Measurements from ENCODE around the gene B3GNT2.

B3GNT2 gene

GRCh38 chr2:62234755-62235655 is 39.1 kb downstream of the B3GNT2 start (continued):
- TF ChIP-seq ZNF398 (tag by site-specific recombination; IDR thresholded peaks at IDR 0.05) (no peak), ZNF510 (tag by site-specific recombination; IDR thresholded peaks at IDR 0.05; ENCODE audit: insufficient replicate concordance) (no peak), ZBTB11 (tag by site-specific recombination; conservative IDR thresholded peaks at IDR 0.05; ENCODE audit: low read depth) (no peak), ZBTB20 (tag by site-specific recombination; IDR thresholded peaks at IDR 0.05) (no peak), SCRT2 (tag by site-specific recombination; IDR thresholded peaks at IDR 0.05) (no peak), ZBTB44 (tag by site-specific recombination; IDR thresholded peaks at IDR 0.05) (no peak)

- ChIA-PET POLR2A (no interaction called here), CTCF (no interaction called here)
- no peak for TF ChIP-seq ZNF146 (tag by site-specific recombination; IDR thresholded peaks at IDR 0.05)
- TF ChIP-seq ZNF555 (tag by site-specific recombination; conservative IDR thresholded peaks at IDR 0.05) = no peak
- no peak for TF ChIP-seq ZBTB49 (tag by site-specific recombination; IDR thresholded peaks at IDR 0.05; ENCODE audit: low read depth)
- no peak for TF ChIP-seq SCRT1 (tag by site-specific recombination; IDR thresholded peaks at IDR 0.05; ENCODE audit: borderline replicate concordance)
- no peak for TF ChIP-seq ZNF274 (IDR thresholded peaks at IDR 0.05; ENCODE audit: low read length)
- TF ChIP-seq ZNF274 (tag by site-specific recombination; IDR thresholded peaks at IDR 0.05; ENCODE audit: borderline replicate concordance) = no peak
- no peak for TF ChIP-seq ZNF610 (tag by site-specific recombination; IDR thresholded peaks at IDR 0.05; ENCODE audit: borderline replicate concordance)
- no peak for TF ChIP-seq ZSCAN18 (tag by site-specific recombination; IDR thresholded peaks at IDR 0.05)
- no peak for TF ChIP-seq ZNF510 (tag by site-specific recombination; IDR thresholded peaks at IDR 0.05; ENCODE audit: insufficient replicate concordance)
- no peak for TF ChIP-seq ZNF112 (tag by site-specific recombination; IDR thresholded peaks at IDR 0.05)
- no peak for TF ChIP-seq ZBTB7A (tag by site-specific recombination; IDR thresholded peaks at IDR 0.05; ENCODE audit: low read depth)
- no peak for TF ChIP-seq KLF17 (tag by site-specific recombination; IDR thresholded peaks at IDR 0.05)
- no peak for TF ChIP-seq ZNF645 (tag by site-specific recombination; IDR thresholded peaks at IDR 0.05)
- TF ChIP-seq ZNF24 (tag by site-specific recombination; IDR thresholded peaks at IDR 0.05) = no peak
- no peak for TF ChIP-seq MEIS1 (CRISPR knock-in tag; IDR thresholded peaks at IDR 0.05; ENCODE audit: borderline replicate concordance)
- TF ChIP-seq ZNF701 (tag by site-specific recombination; IDR thresholded peaks at IDR 0.05) = no peak
Observed at GRCh38 chr2:62236499-62236898, 40.6 kb downstream of the B3GNT2 start.

More at GRCh38 chr2:62236499-62236898, 40.6 kb downstream of the B3GNT2 start:
- Histone ChIP-seq H3K4me1 (ENCODE audit: control insufficient read depth, insufficient read depth, low read length) (no peaks in the 10 kb centered on the region), H3K27ac (ENCODE audit: extremely low read depth, low read depth, low read length) (no peak overlapping the region), H3K36me3 (ENCODE audit: control insufficient read depth in 2 of 2, insufficient read depth in 1 of 2, low read length in 2 of 2) (no peaks in the 10 kb centered on the region), H3K9me3 (ENCODE audit: control insufficient read depth, insufficient read depth, low read depth, low read length) (no peaks in the 10 kb centered on the region), H3K4me3 (ENCODE audit: low read depth, low read length) (no peak overlapping the region)
